WTC11 (cell line): ENCODE results near the gene PTPRN2. TPM values are rescaled to one million over a fixed set of nuclear protein-coding genes. Genes with fewer than 3 reads are reported as not detected.

Experiments
- ATAC-seq: fragments of 200-7000 bp; cut with Tn5 transposase; 2 replicates; pipeline ENCODE4 v1.10.0; 2021; ENCODE audit warnings: mild to moderate bottlenecking, moderate library complexity
- CTCF ChIA-PET: fragments of 300-600 bp; sonication (Branson Sonifier 250); formaldehyde crosslinking; loops from one replicate; lab custom pipeline; 2021; ENCODE audit warnings: antibody characterized with exemption; lab: Charles Lee
- POLR2A ChIA-PET: fragments of 350-600 bp; sonication (Branson Sonifier 250); formaldehyde crosslinking; loops from one replicate; lab custom pipeline; 2021; ENCODE audit warnings: antibody characterized with exemption; lab: Charles Lee
- DNase-seq: peaks from one replicate; pipeline ENCODE4 v3.0.0; 2021; ENCODE audit warnings: low spot score
- H3K27ac Mint-ChIP-seq: 2 replicates; pipeline ENCODE4 v1.8.0; 2021; ENCODE audit warnings: mixed read lengths
- H3K27me3 Mint-ChIP-seq: 2 replicates; pipeline ENCODE4 v1.8.0; 2021; ENCODE audit warnings: low read depth, mild to moderate bottlenecking, moderate library complexity, mixed read lengths
- H3K36me3 Mint-ChIP-seq: 2 replicates; pipeline ENCODE4 v1.8.0; 2021; ENCODE audit warnings: mixed read lengths
- H3K4me1 Mint-ChIP-seq: 2 replicates; pipeline ENCODE4 v1.8.0; 2022; ENCODE audit warnings: mixed read lengths
- H3K4me3 Mint-ChIP-seq: 2 replicates; pipeline ENCODE4 v1.8.0; 2021; ENCODE audit warnings: mild to moderate bottlenecking, moderate library complexity, mixed read lengths
- H3K9me3 Mint-ChIP-seq: 2 replicates; pipeline ENCODE4 v1.8.0; 2021; ENCODE audit warnings: mixed read lengths
- ATF1 ChIP-seq: sonication (generic); formaldehyde crosslinking; IDR thresholded peaks from 2 replicates; pipeline ENCODE4 v1.8.1; 2023; ENCODE audit warnings: mild to moderate bottlenecking, moderate library complexity, missing genetic modification reagents
- TCF7 ChIP-seq: sonication (generic); formaldehyde crosslinking; IDR thresholded peaks from 2 replicates; pipeline ENCODE4 v1.8.0; 2022; ENCODE audit warnings: mild to moderate bottlenecking, low read depth, missing genetic modification reagents, moderate library complexity
- TEAD4 ChIP-seq: sonication (generic); formaldehyde crosslinking; IDR thresholded peaks from 2 replicates; pipeline ENCODE4 v1.8.0; 2022; ENCODE audit warnings: mild to moderate bottlenecking, missing genetic modification reagents
- ZNF121 ChIP-seq: sonication (generic); formaldehyde crosslinking; IDR thresholded peaks from 2 replicates; pipeline ENCODE4 v1.8.0; 2023; ENCODE audit warnings: missing genetic modification reagents
- total RNA-seq: library from RNA; stranded (reverse); gene quantifications from 3 replicates; pipeline ENCODE4 v1.2.3, GENCODE V29; 2021
- TF ChIP-seq, protein P1 (sequence below): sonication (generic); formaldehyde crosslinking; IDR thresholded peaks from 2 replicates; pipeline ENCODE4 v1.8.1; 2023; ENCODE audit warnings: mild to moderate bottlenecking, moderate library complexity, missing genetic modification reagents
- TF ChIP-seq, protein P2 (sequence below): fragments of 250-450 bp; sonication (Bioruptor Pico); conservative IDR thresholded peaks from 2 replicates; pipeline ENCODE4 v1.9.0; 2021; ENCODE audit warnings: mild to moderate bottlenecking
- TF ChIP-seq, protein P3 (sequence below): fragments of 250-450 bp; sonication (Bioruptor Pico); IDR thresholded peaks from 2 replicates; pipeline ENCODE4 v2.1.2; 2022; ENCODE audit warnings: mild to moderate bottlenecking, moderate library complexity
- TF ChIP-seq, protein P4 (sequence below): fragments of 250-450 bp; sonication (Bioruptor Pico); IDR thresholded peaks from 2 replicates; pipeline ENCODE4 v1.9.0; 2021; ENCODE audit warnings: mild to moderate bottlenecking
- TF ChIP-seq, protein P5 (sequence below): fragments of 250-450 bp; sonication (Bioruptor Pico); IDR thresholded peaks from 2 replicates; pipeline ENCODE4 v1.9.0; 2021; ENCODE audit warnings: mild to moderate bottlenecking
- TF ChIP-seq, protein P6 (sequence below): fragments of 250-450 bp; sonication (Bioruptor Pico); IDR thresholded peaks from 2 replicates; pipeline ENCODE4 v1.9.0; 2021; ENCODE audit warnings: moderate library complexity, mild to moderate bottlenecking, inconsistent platforms, borderline replicate concordance

The PTPRN2 gene
- total RNA-seq, 1 experiment from 2014 or later, result 4.7 TPM

DNA sequence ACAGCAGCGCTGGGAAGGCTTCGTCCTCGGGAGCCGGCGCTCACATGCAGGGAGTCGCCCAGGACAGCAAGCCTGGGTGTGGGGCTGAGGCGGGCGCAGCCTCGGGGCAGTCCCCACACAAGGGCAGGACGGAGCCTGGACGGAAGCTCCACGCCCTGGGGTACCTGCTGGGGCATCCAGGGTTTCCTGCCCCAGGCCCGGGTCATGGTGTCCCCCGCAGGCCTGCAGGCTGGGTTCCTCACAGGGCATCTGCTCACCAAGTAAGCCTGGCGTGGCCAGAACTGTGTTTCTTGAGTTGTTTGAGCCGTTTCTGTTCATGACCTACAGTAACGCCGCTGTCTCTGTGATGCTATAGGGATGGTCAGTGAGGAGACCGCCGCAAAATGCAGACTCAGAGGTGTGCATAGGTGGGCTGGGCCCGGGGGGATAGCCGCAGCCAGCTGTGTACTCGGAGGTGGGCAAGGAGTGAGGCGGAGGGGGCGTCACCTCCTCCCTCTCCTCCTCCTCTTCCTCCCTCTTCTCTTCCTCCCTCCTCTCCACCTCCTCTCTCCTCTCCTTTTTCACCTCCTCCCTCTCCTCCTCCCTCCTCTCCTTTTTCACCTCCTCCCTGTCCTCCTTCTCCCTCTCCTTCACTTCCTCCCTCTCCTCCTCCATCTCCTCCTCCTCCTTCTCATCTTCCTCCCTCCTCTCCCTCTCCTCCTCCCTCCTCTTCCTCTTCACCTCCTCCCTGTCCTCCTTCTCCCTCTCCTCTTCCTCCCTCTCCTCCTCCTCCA is 811.9 kb downstream of the PTPRN2 start (continued):
- no peak for TF ChIP-seq TEAD4 (CRISPR knock-in tag)
- TF ChIP-seq, protein P1, sequence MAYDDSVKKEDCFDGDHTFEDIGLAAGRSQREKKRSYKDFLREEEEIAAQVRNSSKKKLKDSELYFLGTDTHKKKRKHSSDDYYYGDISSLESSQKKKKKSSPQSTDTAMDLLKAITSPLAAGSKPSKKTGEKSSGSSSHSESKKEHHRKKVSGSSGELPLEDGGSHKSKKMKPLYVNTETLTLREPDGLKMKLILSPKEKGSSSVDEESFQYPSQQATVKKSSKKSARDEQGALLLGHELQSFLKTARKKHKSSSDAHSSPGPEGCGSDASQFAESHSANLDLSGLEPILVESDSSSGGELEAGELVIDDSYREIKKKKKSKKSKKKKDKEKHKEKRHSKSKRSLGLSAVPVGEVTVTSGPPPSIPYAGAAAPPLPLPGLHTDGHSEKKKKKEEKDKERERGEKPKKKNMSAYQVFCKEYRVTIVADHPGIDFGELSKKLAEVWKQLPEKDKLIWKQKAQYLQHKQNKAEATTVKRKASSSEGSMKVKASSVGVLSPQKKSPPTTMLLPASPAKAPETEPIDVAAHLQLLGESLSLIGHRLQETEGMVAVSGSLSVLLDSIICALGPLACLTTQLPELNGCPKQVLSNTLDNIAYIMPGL (CRISPR knock-in tag), result no peak

DNA sequence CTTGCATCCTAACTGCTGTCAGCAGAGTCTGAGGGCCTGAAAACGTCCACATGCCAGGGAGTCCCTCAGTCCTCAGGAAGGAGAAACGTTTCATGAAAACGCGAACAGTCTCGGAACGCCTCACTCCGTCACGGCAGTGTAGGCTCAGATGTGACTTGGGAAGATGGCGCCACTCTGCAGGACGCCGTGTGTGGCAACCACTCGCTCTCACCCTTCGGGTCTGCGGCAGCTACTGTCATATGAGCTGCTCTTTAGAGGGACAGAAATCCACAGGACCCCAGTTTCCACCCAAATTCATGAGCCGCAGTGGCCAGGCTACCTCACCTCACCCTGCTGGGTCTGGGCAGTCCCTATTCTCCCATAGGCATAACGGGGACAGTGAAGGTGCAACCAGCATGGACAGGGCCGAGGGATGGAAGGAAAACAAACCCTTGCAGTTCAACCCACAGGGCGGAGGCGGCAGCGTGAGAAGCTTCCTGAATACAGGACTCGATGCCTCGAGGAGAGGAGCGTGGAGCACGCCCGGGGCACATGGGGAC is 812.5 kb downstream of the PTPRN2 start:
- TF ChIP-seq, protein P2, sequence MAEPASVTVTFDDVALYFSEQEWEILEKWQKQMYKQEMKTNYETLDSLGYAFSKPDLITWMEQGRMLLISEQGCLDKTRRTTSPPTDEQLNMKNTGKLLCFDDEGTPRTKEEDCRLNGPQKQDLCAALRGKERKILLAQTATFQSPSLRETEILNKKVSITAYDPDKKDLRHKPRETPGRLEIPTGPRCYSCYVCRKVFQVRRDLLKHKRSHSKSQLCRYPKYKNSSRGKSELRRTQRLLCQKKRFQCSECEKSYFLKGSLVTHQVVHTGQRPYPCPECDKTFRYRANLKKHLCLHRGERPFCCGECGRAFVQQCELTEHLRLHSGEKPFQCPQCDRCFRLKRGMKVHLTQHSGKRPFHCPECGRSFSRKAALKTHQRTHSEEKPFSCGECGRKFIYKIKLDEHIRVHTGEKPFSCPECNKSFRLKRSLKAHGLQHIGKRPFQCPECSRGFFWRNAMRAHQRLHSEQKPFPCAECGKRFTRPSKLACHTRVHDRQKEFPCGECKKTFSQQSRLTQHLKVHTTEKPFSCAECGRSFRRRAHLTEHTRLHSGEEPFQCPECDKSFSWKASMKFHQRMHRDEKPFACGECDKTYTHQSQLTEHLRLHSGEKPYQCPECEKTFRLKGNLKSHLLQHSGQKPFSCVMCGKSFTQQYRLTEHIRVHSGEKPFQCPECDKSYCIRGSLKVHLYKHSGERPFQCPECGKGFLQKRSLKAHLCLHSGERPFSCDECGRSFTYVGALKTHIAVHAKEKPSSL (CRISPR knock-in tag), result no peak
- TF ChIP-seq, protein P3, sequence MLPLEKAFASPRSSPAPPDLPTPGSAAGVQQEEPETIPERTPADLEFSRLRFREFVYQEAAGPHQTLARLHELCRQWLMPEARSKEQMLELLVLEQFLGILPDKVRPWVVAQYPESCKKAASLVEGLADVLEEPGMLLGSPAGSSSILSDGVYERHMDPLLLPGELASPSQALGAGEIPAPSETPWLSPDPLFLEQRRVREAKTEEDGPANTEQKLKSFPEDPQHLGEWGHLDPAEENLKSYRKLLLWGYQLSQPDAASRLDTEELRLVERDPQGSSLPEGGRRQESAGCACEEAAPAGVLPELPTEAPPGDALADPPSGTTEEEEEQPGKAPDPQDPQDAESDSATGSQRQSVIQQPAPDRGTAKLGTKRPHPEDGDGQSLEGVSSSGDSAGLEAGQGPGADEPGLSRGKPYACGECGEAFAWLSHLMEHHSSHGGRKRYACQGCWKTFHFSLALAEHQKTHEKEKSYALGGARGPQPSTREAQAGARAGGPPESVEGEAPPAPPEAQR (CRISPR knock-in tag), result no peak
- no peak for TF ChIP-seq ATF1 (CRISPR knock-in tag)
- TF ChIP-seq, protein P4, sequence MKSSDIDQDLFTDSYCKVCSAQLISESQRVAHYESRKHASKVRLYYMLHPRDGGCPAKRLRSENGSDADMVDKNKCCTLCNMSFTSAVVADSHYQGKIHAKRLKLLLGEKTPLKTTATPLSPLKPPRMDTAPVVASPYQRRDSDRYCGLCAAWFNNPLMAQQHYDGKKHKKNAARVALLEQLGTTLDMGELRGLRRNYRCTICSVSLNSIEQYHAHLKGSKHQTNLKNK, result no peak
- no peak for TF ChIP-seq ZNF121 (CRISPR knock-in tag)
- TF ChIP-seq, protein P5, sequence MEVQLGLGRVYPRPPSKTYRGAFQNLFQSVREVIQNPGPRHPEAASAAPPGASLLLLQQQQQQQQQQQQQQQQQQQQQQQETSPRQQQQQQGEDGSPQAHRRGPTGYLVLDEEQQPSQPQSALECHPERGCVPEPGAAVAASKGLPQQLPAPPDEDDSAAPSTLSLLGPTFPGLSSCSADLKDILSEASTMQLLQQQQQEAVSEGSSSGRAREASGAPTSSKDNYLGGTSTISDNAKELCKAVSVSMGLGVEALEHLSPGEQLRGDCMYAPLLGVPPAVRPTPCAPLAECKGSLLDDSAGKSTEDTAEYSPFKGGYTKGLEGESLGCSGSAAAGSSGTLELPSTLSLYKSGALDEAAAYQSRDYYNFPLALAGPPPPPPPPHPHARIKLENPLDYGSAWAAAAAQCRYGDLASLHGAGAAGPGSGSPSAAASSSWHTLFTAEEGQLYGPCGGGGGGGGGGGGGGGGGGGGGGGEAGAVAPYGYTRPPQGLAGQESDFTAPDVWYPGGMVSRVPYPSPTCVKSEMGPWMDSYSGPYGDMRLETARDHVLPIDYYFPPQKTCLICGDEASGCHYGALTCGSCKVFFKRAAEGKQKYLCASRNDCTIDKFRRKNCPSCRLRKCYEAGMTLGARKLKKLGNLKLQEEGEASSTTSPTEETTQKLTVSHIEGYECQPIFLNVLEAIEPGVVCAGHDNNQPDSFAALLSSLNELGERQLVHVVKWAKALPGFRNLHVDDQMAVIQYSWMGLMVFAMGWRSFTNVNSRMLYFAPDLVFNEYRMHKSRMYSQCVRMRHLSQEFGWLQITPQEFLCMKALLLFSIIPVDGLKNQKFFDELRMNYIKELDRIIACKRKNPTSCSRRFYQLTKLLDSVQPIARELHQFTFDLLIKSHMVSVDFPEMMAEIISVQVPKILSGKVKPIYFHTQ (CRISPR knock-in tag), result no peak
- TF ChIP-seq TCF7 (CRISPR knock-in tag), result no peak
- TF ChIP-seq, protein P6, sequence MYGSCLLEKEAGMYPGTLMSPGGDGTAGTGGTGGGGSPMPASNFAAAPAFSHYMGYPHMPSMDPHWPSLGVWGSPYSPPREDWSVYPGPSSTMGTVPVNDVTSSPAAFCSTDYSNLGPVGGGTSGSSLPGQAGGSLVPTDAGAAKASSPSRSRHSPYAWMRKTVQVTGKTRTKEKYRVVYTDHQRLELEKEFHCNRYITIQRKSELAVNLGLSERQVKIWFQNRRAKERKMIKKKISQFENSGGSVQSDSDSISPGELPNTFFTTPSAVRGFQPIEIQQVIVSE, result no peak
- TF ChIP-seq, protein P1 (CRISPR knock-in tag), result no peak
- Mint-ChIP-seq H3K27ac (no peak overlapping the region), H3K36me3 (peaks cover 30% of the 10 kb centered on the region), H3K9me3 (peaks cover 41% of the 10 kb centered on the region), H3K4me3 (no peak overlapping the region), H3K4me1 (no peaks in the 10 kb centered on the region), H3K27me3 (peaks cover 19% of the 10 kb centered on the region)
- no peak for DNase-seq
- no peak for ATAC-seq
- ChIA-PET POLR2A (no interaction called here), CTCF (no interaction called here)
